HG02943 (cell line): Measurements from ENCODE around the gene MAF.

Source experiments
- ATAC-seq: cut with Tn5 transposase; IDR thresholded peaks from one replicate; pipeline ENCODE4 v1.9.1; 2021; ENCODE audit warnings: mild to moderate bottlenecking, low read depth, moderate library complexity; ENCODE audit not compliant: unreplicated experiment

MAF gene

GRCh38 chr16:79550373-79550772 lies 50.2 kb downstream of the MAF start:
- ATAC-seq: no peak

DNA sequence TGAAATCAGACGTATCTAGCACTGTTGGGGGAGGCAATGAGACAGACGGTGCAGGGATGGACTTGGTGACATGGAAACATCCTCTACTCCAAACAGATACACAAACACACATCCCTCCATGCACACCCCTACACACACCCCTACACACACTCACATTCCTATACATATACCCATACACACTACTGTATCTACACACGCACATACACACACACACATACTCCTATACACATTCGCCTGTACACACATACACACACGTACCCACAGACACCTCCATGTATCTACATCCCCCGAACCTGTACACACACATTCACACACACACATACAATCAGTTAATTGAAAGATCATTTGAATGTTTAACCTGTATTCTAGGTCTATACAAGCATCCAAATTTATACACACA lies 53.5 kb downstream of the MAF start:
- no peak for ATAC-seq
